Ovary (tissue), 9 donors: ENCODE measurements around the gene RARRES1. TPM values are rescaled to one million over a fixed set of nuclear protein-coding genes. Genes with fewer than 3 reads are reported as not detected.

Source experiments
- DNase-seq, 5 donors: peaks; one replicate each; pipeline ENCODE4 v3.0.0-alpha.2; 2019 to 2020
- H3K27ac ChIP-seq, 2 donors: fragments of 200-600 bp; one replicate each; pipeline versions ENCODE4 v1.5.1 to v1.8.0; 2019 to 2022
- H3K27me3 ChIP-seq: fragments of 200-600 bp; one replicate; pipeline ENCODE4 v1.8.0; 2022
- H3K36me3 ChIP-seq: fragments of 200-600 bp; sonication (generic); one replicate; pipeline ENCODE4 v1.5.1; 2019
- H3K4me1 ChIP-seq: one replicate; pipeline ENCODE4 v1.8.1; 2013; ENCODE audit warnings: mild to moderate bottlenecking, moderate library complexity; ENCODE audit not compliant: insufficient read depth
- H3K4me3 ChIP-seq: fragments of 200-600 bp; sonication (generic); one replicate; pipeline ENCODE4 v1.5.1; 2017
- H3K9me3 ChIP-seq, 2 donors: fragments of 200-600 bp in 1 of 2; sonication (generic) in 1 of 2; one replicate each; pipeline versions ENCODE4 v1.5.1 to v1.8.1; 2013 to 2019; ENCODE audit warnings: mild to moderate bottlenecking in 1 of 2, moderate library complexity in 1 of 2
- CTCF ChIP-seq, 3 donors: fragments of 450-650 bp in 2 of 3; fragments of 200-600 bp in 1 of 3; IDR thresholded peaks; one replicate each; pipeline versions ENCODE4 v1.5.1 to v1.8.0; 2016 to 2022; ENCODE audit warnings: antibody characterized with exemption in 3 of 3, mild to moderate bottlenecking in 1 of 3
- EP300 ChIP-seq: sonication (generic); formaldehyde crosslinking; IDR thresholded peaks from one replicate; pipeline ENCODE4 v1.6.1; 2017; ENCODE audit warnings: antibody characterized with exemption
- POLR2A ChIP-seq: fragments of 450-650 bp; IDR thresholded peaks from one replicate; pipeline ENCODE4 v1.6.1; 2017; ENCODE audit warnings: antibody characterized with exemption, mild to moderate bottlenecking, moderate library complexity
- WGBS, 3 donors: extraction: QIAGEN DNeasy Blood & Tissue Kit in 1 of 3; methylation state at CpG; one replicate each; pipeline versions ENCODE4 v1.1.5 to v1.1.7; 2013 to 2017; 5-methylcytosine and 5-hydroxymethylcytosine counted together
- intact Hi-C, 4 donors: fragments of 100-400 bp; cut with DNase I; formaldehyde crosslinking; loops; one replicate each; pipeline versions ENCODE4 v1.11.0 to v1.15.1; 2022 to 2023
- polyA plus RNA-seq, 2 donors: library from polyadenylated mRNA; stranded (reverse); fragments of 200-250 nt in 1 of 2; fragments of 350-450 nt in 1 of 2; fragmentation: Illumina TruSeq in 1 of 2; extraction: RNeasy Lipid Tissue Mini Kit (QIAGEN cat#74804) in 1 of 2; gene quantifications; one replicate each; pipeline ENCODE4 v1.2.3, GENCODE V29; 2013 to 2014
- total RNA-seq, 7 donors: library from RNA; depleted of rRNA in 2 of 7; stranded (reverse); fragments of >200 nt in 2 of 7; fragmentation: NEBNext Ultra II Directional in 3 of 7; extraction: Animal tissue kit (Norgen Biotek cat#: 25700) in 3 of 7; gene quantifications; one replicate each; pipeline versions ENCODE4 v1.1.0 to v1.2.4, GENCODE V29; 2016 to 2023
- donor health status: DM: no; HTN: no; CAD: no; lungs with moderate emphysema.
- donor health status: DM: no; HTN: no; CAD: no.
- donor health status: Bipolar disorder and iron deficiency.
- donor health status: DM: yes; HTN: yes; CAD: no.
- donor health status: DM: no; HTN: no; CAD: no.
- donor health status: DM: yes; HTN: yes; CAD: no.

Gene RARRES1
- total and polyA plus RNA-seq, 9 donors = 11.1 to 283 (median 50.6) TPM

- H3K9me3 ChIP-seq = no peaks in the 10 kb centered on the region
- no peaks in the 10 kb centered on the region for H3K36me3 ChIP-seq
- intact Hi-C loops = loop anchor here in 1 of 4 donors (5.0 kb wide), 1 partner anchor 40 kb away; no protein-coding TSS in a partner anchor
- no peak overlapping the region for H3K27ac ChIP-seq
- WGBS, 3 donors = 80 to 96% (median 93%) methylated on average over 2 of the region's 2 CpGs
- no peaks in the 10 kb centered on the region for H3K4me1 ChIP-seq
- DNase-seq = no peak
- H3K4me3 ChIP-seq = no peak overlapping the region
- no peak for TF ChIP-seq CTCF (IDR thresholded peaks at IDR 0.05)
- no peak for TF ChIP-seq POLR2A
- TF ChIP-seq EP300 = no peak
- no peaks in the 10 kb centered on the region for H3K27me3 ChIP-seq
Measured at GRCh38 chr3:158737410-158737809, 5.2 kb upstream of the RARRES1 start.

- Histone ChIP-seq H3K36me3 (no peaks in the 10 kb centered on the region), H3K27ac (no peak overlapping the region), H3K9me3 (no peaks in the 10 kb centered on the region), H3K4me1 (peaks cover 7% of the 10 kb centered on the region), H3K27me3 (no peaks in the 10 kb centered on the region), H3K4me3 (no peak overlapping the region)
- intact Hi-C loops = loop anchor here in 1 of 4 donors (5.0 kb wide), 1 partner anchor 42 kb away; no protein-coding TSS in a partner anchor
- WGBS, 3 donors = 77 to 86% (median 86%) methylated on average over 7 of the region's 7 CpGs
- DNase-seq = no peak
- no peak for TF ChIP-seq POLR2A
- no peak for TF ChIP-seq CTCF (IDR thresholded peaks at IDR 0.05)
- TF ChIP-seq EP300 = no peak
Measured at GRCh38 chr3:158735296-158736033, 3.2 kb upstream of the RARRES1 start.

DNA sequence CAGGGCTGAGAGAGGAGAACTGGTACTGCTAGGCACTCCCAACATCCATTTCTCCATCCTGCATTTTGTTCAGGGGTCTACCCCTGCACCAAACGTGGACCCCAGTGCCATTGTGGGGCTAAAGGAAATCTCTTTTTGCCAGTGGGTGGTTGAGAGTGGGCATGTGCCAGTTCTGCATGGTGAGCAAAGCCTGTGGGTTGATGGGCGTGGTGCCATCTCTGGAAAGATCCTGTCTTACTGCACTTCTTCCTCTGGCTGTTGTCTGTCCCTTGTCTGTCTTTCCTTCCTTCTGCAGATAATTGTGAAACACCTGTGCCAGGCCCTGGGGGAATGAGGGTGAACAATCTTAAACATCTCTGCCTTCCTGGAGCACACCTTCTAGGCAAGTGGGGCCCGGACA, 1.4 kb upstream of the RARRES1 start:
- H3K27ac ChIP-seq = no peak overlapping the region
- no peak for TF ChIP-seq CTCF (IDR thresholded peaks at IDR 0.05)
- TF ChIP-seq EP300 = no peak
- TF ChIP-seq POLR2A = no peak

GRCh38 chr3:158732856-158733200, 571 bp upstream of the RARRES1 start:
- no peak for TF ChIP-seq EP300
- no peak for TF ChIP-seq CTCF (IDR thresholded peaks at IDR 0.05)
- TF ChIP-seq POLR2A = no peak
- DNase-seq = no peak
- Histone ChIP-seq H3K4me1 (peaks cover 9% of the 10 kb centered on the region), H3K4me3 (peak overlapping the region; percentile 71), H3K9me3 (no peaks in the 10 kb centered on the region), H3K36me3 (no peaks in the 10 kb centered on the region), H3K27me3 (no peaks in the 10 kb centered on the region), H3K27ac (peak overlapping the region; percentile 74 to 88)
- intact Hi-C loops = loop anchor here in 2 of 4 donors (2.0 to 5.0 kb wide), 3 partner anchors 39 to 56 kb away; no protein-coding TSS in a partner anchor
- 36 to 39% (median 39%) methylated on average over 15 of the region's 15 CpGs for WGBS, 3 donors

More for the DNA sequence above, 1.4 kb upstream of the RARRES1 start:
- intact Hi-C loops = loop anchor here in 2 of 4 donors (2.0 to 5.0 kb wide), 3 partner anchors 39 to 55 kb away; no protein-coding TSS in a partner anchor
- no peak for DNase-seq
- no peak overlapping the region for H3K4me3 ChIP-seq
- H3K9me3 ChIP-seq = no peaks in the 10 kb centered on the region
- 84 to 95% (median 85%) methylated on average over 3 of the region's 3 CpGs for WGBS, 3 donors
- no peaks in the 10 kb centered on the region for H3K36me3 ChIP-seq
- peaks cover 7% of the 10 kb centered on the region for H3K4me1 ChIP-seq
- H3K27me3 ChIP-seq = no peaks in the 10 kb centered on the region
